ENCODE measurements around the gene AFF3. TPM values are rescaled to one million over a fixed set of nuclear protein-coding genes. Genes with fewer than 3 reads are reported as not detected.

Gene AFF3
- total and polyA plus RNA-seq, 2 of the 13 experiments (the other 11 are each of a cell fraction or from before 2014, with no cell fraction given) = not detected

DNA sequence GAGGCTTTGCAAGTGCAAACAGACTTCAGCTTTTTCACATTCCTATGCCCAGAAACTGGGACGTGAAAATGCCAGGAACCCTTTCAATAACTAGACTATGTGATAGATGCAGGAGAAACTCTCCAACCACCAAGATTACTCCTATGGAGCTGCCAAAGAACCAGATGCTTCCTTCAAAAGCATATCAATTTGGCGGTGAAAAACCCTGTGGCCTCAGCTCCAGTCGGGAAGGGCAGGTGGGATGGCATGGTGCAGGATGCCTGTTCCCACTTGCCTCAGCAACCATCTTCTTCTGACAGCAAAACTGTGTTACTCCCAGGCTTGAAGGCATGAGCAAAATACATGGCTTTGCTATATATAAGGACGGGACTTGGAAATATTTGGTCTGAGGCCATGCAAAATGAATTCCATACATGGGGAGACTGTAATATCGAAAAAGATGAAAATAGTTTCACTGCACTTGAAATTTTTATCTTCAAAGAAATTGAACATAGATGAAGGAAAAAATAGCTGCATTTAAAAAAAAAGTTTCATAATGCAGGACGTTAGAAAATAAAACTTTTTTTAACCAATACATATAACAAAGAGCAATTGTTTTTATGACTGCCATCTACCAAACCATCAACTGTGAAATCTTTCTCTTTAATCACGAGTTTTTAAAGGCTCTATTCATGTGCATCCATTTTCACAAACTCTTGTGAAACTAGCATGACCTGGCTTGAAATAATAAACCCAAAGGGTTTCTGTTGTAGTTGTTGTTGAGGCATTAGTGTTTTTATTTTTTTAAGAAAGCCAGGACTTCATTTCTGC, 99.1 kb downstream of the AFF3 start:
- CTCF ChIA-PET (ENCODE audit: low intra/inter-chr PET ratio, low total read pairs) = no interaction called here
- H3K4me1 ChIP-seq (ENCODE audit: insufficient read depth, low read length) = no peaks in the 10 kb centered on the region
- no peak overlapping the region for H3K9ac ChIP-seq (ENCODE audit: insufficient read depth, low read depth, low read length)
- in situ Hi-C loops (cut with HindIII; ENCODE audit: extremely low pct_ligation_motif_present, low pct_unique_long_range_greater_than_20kb) = no loop called here
- POLR2A ChIA-PET = interaction anchor here (0.7 kb wide), 1 partner anchor 379 kb away, joined by 4 read pairs; no protein-coding TSS in a partner anchor
- intact Hi-C loops (cut with micrococcal nuclease; ENCODE audit: unreplicated experiment) = no loop called here
- H3K36me3 ChIP-seq (replicated peaks in 1 of 2; ENCODE audit: control insufficient read depth in 1 of 2, insufficient read depth in 2 of 2, low read length in 2 of 2) = no peaks in the 10 kb centered on the region
- H3K9me3 ChIP-seq (ENCODE audit: low read length) = no peaks in the 10 kb centered on the region
- TF ChIP-seq TBX3 (IDR thresholded peaks at IDR 0.05; ENCODE audit: borderline replicate concordance) (no peak), TEAD3 (CRISPR knock-in tag; optimal IDR thresholded peaks at IDR 0.05; ENCODE audit: borderline replicate concordance) (no peak), ZNF562 (CRISPR knock-in tag; IDR thresholded peaks at IDR 0.05; ENCODE audit: borderline replicate concordance) (no peak), TRAFD1 (CRISPR knock-in tag; IDR thresholded peaks at IDR 0.05; ENCODE audit: borderline replicate concordance) (no peak), ZSCAN21 (CRISPR knock-in tag; IDR thresholded peaks at IDR 0.05; ENCODE audit: borderline replicate concordance) (no peak), BRD4 (CRISPR knock-in tag; IDR thresholded peaks at IDR 0.05) (no peak)
- FAIRE-seq = no peak
- DNase-seq (ENCODE audit: low spot score) = no peak
- no peak for ATAC-seq
- H4K20me1 ChIP-seq (ENCODE audit: insufficient read depth, low read length) = no peaks in the 10 kb centered on the region
- peaks cover 0 to 9% of the 10 kb centered on the region in 2 experiments; a peak in 2 of 5 replicates for H3K27me3 ChIP-seq (ENCODE audit: control insufficient read depth in 1 of 2, insufficient read depth in 2 of 2, low read length in 2 of 2)
- no TSS peak for BruUV-seq (replicated peaks)
- H3K4me3 ChIP-seq (replicated peaks in 1 of 3; ENCODE audit: insufficient read depth in 1 of 3, low read depth in 2 of 3, low read length in 3 of 3) = no peak overlapping the region
- H2AFZ ChIP-seq (ENCODE audit: low read length) = no peak overlapping the region
- no peaks in the 10 kb centered on the region for H3K79me2 ChIP-seq (ENCODE audit: insufficient read depth, low read length)
- no peak overlapping the region for H3K4me2 ChIP-seq (ENCODE audit: low read depth, low read length)
- 21% methylated on average over 7 of the region's 7 CpGs for WGBS (ENCODE audit: low lambda C conversion rate)
- H3K27ac ChIP-seq (ENCODE audit: extremely low read length, insufficient read depth, low read length) = no peak overlapping the region

All from HepG2 (cell line).